Fibroblast of villous mesenchyme (primary cell): Measurements from ENCODE around the gene HTR4. TPM values are rescaled to one million over a fixed set of nuclear protein-coding genes. Genes with fewer than 3 reads are reported as not detected.

Source experiments
- DNase-seq: peaks from one replicate; pipeline ENCODE4 v3.0.0-alpha.2; 2010; ENCODE audit warnings: low read depth
- H3K4me3 ChIP-seq: 2 replicates; pipeline ENCODE4 v1.5.1; 2011; ENCODE audit warnings: low read depth, mild to moderate bottlenecking, low read length
- total RNA-seq: library from RNA; depleted of rRNA; stranded (reverse); fragments of >200 nt; gene quantifications from 2 replicates; pipeline ENCODE4 v1.2.3, GENCODE V29; 2012
- TF ChIP-seq, protein P1 (sequence below): IDR thresholded peaks from 2 replicates; pipeline ENCODE4 v1.5.1; 2012; ENCODE audit warnings: low read depth, mild to moderate bottlenecking, low read length; ENCODE audit not compliant: insufficient read depth

HTR4 gene
- total RNA-seq, 1 donor = not detected

DNA sequence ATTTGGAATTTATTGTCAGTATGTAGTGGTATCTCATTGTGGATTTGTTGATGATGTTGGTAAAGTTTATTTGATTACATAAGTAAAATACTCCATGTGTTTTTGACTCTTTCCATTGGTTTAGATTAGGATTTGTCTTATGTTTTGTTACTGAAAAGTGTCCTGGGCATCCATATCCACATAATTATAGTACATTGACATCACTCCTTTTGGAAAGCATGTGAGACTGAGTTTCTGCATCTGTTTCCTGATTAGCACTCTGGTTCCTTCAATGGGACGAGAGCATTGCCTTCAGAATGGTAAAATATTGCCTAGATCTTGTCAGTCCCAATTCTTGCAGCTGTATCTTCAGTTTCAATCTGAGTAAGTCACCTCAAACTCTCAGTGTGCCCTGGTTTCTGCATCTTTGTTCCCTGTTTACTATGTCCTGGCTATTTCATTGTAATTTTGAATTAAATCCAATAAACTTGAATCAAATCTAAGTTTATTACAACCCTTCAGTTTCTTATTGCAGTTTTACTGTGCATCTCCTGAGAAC lies 142.4 kb downstream of the HTR4 start:
- DNase-seq = no peak

DNA sequence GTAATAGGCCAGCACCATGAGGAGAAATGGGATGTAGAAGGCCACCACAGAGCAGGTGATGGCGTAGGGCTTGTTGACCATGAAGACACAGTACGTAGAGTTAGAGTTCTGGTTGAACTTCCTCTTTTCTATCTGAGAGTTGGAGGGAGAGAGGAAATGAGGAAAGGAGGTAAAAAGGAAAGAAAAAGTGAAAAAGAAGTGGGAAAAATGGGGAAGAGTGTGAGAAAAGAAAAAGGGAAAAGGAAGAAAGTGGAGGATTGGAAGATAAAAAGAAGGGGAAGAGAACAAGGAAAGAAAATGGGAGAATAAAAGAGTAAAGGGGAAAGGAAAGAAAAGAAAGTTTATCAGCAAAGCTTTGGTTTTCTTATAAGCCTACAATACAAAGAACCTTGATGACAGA lies 144.4 kb downstream of the HTR4 start:
- no peak overlapping the region for H3K4me3 ChIP-seq
- no peak for DNase-seq
- TF ChIP-seq, protein P1, sequence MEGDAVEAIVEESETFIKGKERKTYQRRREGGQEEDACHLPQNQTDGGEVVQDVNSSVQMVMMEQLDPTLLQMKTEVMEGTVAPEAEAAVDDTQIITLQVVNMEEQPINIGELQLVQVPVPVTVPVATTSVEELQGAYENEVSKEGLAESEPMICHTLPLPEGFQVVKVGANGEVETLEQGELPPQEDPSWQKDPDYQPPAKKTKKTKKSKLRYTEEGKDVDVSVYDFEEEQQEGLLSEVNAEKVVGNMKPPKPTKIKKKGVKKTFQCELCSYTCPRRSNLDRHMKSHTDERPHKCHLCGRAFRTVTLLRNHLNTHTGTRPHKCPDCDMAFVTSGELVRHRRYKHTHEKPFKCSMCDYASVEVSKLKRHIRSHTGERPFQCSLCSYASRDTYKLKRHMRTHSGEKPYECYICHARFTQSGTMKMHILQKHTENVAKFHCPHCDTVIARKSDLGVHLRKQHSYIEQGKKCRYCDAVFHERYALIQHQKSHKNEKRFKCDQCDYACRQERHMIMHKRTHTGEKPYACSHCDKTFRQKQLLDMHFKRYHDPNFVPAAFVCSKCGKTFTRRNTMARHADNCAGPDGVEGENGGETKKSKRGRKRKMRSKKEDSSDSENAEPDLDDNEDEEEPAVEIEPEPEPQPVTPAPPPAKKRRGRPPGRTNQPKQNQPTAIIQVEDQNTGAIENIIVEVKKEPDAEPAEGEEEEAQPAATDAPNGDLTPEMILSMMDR = no peak

More for the DNA sequence above, 142.4 kb downstream of the HTR4 start:
- no peak overlapping the region for H3K4me3 ChIP-seq
- TF ChIP-seq, protein P1 = no peak

DNA sequence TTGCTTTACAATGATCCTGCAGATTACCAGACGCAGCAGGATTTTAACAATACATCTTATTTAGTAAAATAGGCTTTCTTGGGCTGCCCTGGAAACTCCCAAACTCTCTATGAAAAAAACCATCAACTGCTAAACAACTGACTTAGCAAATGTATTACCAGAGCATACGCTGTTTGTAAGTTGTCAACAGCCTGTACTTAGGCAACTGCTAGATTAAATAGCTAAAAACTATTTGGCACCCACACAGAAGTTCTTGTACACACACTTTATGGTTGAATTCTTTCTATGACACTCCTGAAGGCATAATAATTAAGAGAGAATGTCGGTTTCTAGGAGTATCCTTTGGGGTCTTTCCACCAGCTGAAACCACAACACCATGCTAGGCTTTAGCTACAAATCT lies 146.7 kb downstream of the HTR4 start:
- H3K4me3 ChIP-seq = no peak overlapping the region
- TF ChIP-seq, protein P1 = no peak
- no peak for DNase-seq

DNA sequence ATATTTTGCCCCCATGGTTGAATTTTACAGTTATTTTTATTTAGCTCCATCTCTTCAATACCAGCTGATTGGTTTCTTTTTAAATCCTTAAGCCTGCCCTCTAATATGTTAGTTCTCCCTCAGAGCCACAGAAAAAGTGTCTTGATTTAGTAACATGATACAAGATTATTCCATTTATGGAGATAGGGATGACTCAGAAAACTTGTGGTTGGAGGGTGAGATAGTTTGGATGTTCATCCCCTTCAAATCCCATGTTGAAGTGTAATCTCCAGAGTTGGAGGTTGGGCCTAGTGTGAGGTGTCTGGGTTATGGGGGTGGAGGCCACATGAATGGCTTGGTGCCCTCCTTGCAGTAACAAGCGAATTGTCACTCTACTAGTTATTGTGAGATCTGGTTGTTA lies 154.9 kb downstream of the HTR4 start:
- H3K4me3 ChIP-seq = no peak overlapping the region

DNA sequence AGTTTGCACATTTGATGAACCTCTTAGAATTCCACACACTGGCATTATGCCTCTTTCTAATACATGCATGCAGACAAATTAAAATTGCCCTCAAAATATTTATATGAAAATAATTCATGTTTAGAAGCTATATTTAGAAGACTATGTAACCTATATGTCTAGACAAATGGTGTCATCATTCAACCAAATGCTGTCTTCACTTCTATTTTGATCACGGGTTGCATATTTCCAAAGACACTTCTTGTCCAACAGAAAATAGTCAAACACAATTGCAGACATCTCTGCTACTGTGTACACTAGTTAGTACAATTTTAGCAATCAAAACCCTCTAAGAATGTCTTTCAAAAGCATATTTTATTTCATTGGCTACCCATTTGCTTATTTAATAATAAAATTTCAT lies 156.6 kb downstream of the HTR4 start:
- no peak for DNase-seq
- TF ChIP-seq, protein P1 = no peak
- no peak overlapping the region for H3K4me3 ChIP-seq

More for the DNA sequence above, 154.9 kb downstream of the HTR4 start:
- TF ChIP-seq, protein P1 = no peak
- no peak for DNase-seq

DNA sequence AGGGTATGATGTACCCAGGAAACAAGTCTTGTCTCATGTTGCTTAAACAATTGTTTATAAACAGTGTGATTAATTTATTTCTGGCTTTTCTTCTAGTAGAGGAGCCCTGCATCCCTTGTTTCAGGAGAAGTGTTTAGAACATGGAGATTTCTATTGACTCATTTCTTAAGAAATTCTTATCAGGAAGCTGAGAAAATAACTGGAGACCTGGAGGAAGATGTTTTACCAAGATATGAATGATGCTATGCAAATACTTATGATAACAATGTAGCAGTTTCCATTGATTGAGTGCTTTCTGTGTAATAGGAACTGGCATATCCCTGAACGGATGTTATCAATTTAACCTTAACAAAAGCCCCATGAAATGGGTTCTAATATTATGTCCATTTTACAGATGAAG lies 162.0 kb downstream of the HTR4 start:
- TF ChIP-seq, protein P1 = no peak

DNA sequence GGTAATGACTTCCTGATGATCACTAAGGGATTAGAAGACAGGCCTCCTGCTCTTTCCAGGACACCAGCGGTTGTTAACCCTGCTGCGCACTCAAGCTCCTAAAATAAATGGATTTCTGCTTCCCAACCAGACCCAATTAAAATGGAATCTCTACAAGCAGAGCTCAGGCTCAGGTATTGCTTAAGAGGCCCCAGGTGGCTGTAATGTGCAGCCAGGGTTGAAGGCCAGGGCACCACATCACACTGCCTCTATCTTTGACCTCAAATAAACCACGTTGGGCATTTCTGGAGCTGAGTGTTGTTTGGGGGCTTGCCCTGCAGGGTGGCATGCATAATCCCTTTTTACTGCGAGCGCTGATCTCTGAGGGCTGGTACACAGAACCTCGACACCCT lies 162.5 kb downstream of the HTR4 start:
- TF ChIP-seq, protein P1 = no peak
- no peak overlapping the region for H3K4me3 ChIP-seq
- no peak for DNase-seq

More for the DNA sequence above, 162.0 kb downstream of the HTR4 start:
- H3K4me3 ChIP-seq = no peak overlapping the region
- DNase-seq = no peak
